Esophagus muscularis mucosa (tissue), 4 donors: ENCODE measurements around the gene FOXG1. TPM values are rescaled to one million over a fixed set of nuclear protein-coding genes. Genes with fewer than 3 reads are reported as not detected.
A peak's percentile ranks its signal among the peaks of the same experiment; 100 is the strongest.

Experiments
- DNase-seq: peaks from one replicate; pipeline ENCODE4 v3.0.0-alpha.2; 2017; ENCODE audit errors: extremely low spot score
- H3K27ac ChIP-seq, 4 donors: fragments of 200-600 bp; sonication (generic); replicated peaks in 1 of 4; 1 replicate in 3 of 4; 2 replicates in 1 of 4; pipeline ENCODE4 v1.5.1; 2016 to 2019; ENCODE audit warnings: mild to moderate bottlenecking in 1 of 4
- H3K27me3 ChIP-seq, 4 donors: fragments of 200-600 bp; sonication (generic); one replicate each; pipeline versions ENCODE4 v1.5.1 to v1.6.0; 2016 to 2019
- H3K36me3 ChIP-seq, 4 donors: fragments of 200-600 bp; sonication (generic); one replicate each; pipeline ENCODE4 v1.5.1; 2016 to 2019
- H3K4me1 ChIP-seq, 4 donors: fragments of 200-600 bp; sonication (generic); one replicate each; pipeline ENCODE4 v1.5.1; 2016 to 2019
- H3K4me3 ChIP-seq, 4 donors: fragments of 200-600 bp; sonication (generic); 1 replicate in 2 of 4; 2 replicates in 2 of 4; pipeline ENCODE4 v1.5.1; 2016 to 2019; ENCODE audit warnings: mild to moderate bottlenecking in 4 of 4, moderate library complexity in 1 of 4
- H3K9me3 ChIP-seq, 4 donors: fragments of 200-600 bp; sonication (generic); 1 replicate in 3 of 4; 2 replicates in 1 of 4; pipeline ENCODE4 v1.5.1; 2016 to 2019
- CTCF ChIP-seq, 3 experiments: fragments of 200-600 bp in 2 of 3; fragments of 450-650 bp in 1 of 3; sonication (generic) in 2 of 3; IDR thresholded peaks; one replicate each; pipeline ENCODE4 v1.5.1; 2017 to 2019; ENCODE audit warnings: antibody characterized with exemption in 3 of 3, mild to moderate bottlenecking in 2 of 3, moderate library complexity in 1 of 3
- EP300 ChIP-seq: sonication (generic); formaldehyde crosslinking; IDR thresholded peaks from one replicate; pipeline ENCODE4 v1.6.1; 2017; ENCODE audit warnings: antibody characterized with exemption
- POLR2A ChIP-seq: fragments of 450-650 bp; IDR thresholded peaks from one replicate; pipeline ENCODE4 v1.6.1; 2017; ENCODE audit warnings: antibody characterized with exemption, moderate library complexity, mild to moderate bottlenecking, low read depth
- POLR2AphosphoS5 ChIP-seq, 2 donors: sonication (generic); formaldehyde crosslinking; IDR thresholded peaks; one replicate each; pipeline ENCODE4 v1.6.1; 2017; ENCODE audit warnings: antibody characterized with exemption in 2 of 2
- WGBS: methylation state at CpG from one replicate; pipeline ENCODE4 v1.1.5; 2018; 5-methylcytosine and 5-hydroxymethylcytosine counted together
- intact Hi-C: fragments of 100-400 bp; cut with DNase I; formaldehyde crosslinking; loops from one replicate; pipeline ENCODE4 v1.15.1; 2023
- total RNA-seq, 4 donors: library from RNA; depleted of rRNA; stranded (reverse); fragments of >200 nt; gene quantifications; one replicate each; pipeline versions ENCODE4 v1.1.0 to v1.2.1, GENCODE V29; 2016

Gene FOXG1
- total RNA-seq, 4 donors from 2014 or later = 0.65 to 1.2 (median 0.75) TPM

GRCh38 chr14:28767030-28767852 lies 654 bp downstream of the FOXG1 start:
- no peak for DNase-seq
- Histone ChIP-seq H3K27ac (peak overlapping the region; percentile 49 to 76 (median 64)), H3K27me3 (peaks cover 16 to 99% (median 50%) of the 10 kb centered on the region in 4 donors), H3K9me3 (peaks cover 0 to 7% (median 3%) of the 10 kb centered on the region in 4 donors), H3K4me3 (peak overlapping the region; percentile 52 to 58 (median 54)), H3K4me1 (peaks cover 17 to 24% (median 20%) of the 10 kb centered on the region in 4 donors), H3K36me3 (no peaks in the 10 kb centered on the region)
- no peak for TF ChIP-seq POLR2A
- no peak for TF ChIP-seq POLR2AphosphoS5 (IDR thresholded peaks at IDR 0.05)
- no peak for TF ChIP-seq EP300
- no peak for TF ChIP-seq CTCF (IDR thresholded peaks at IDR 0.05)
- 3% methylated on average over 41 of the region's 100 CpGs for WGBS
- intact Hi-C loops = no loop called here

DNA sequence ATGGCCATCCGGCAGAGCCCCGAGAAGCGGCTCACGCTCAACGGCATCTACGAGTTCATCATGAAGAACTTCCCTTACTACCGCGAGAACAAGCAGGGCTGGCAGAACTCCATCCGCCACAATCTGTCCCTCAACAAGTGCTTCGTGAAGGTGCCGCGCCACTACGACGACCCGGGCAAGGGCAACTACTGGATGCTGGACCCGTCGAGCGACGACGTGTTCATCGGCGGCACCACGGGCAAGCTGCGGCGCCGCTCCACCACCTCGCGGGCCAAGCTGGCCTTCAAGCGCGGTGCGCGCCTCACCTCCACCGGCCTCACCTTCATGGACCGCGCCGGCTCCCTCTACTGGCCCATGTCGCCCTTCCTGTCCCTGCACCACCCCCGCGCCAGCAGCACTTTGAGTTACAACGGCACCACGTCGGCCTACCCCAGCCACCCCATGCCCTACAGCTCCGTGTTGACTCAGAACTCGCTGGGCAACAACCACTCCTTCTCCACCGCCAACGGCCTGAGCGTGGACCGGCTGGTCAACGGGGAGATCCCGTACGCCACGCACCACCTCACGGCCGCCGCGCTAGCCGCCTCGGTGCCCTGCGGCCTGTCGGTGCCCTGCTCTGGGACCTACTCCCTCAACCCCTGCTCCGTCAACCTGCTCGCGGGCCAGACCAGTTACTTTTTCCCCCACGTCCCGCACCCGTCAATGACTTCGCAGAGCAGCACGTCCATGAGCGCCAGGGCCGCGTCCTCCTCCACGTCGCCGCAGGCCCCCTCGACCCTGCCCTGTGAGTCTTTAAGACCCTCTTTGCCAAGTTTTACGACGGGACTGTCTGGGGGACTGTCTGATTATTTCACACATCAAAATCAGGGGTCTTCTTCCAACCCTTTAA lies 1.5 kb downstream of the FOXG1 start:
- Histone ChIP-seq H3K27me3 (peaks cover 16 to 99% (median 47%) of the 10 kb centered on the region in 4 donors), H3K27ac (peak overlapping the region; percentile 49 to 76 (median 64)), H3K4me1 (peaks cover 17 to 22% (median 20%) of the 10 kb centered on the region in 4 donors), H3K4me3 (peak overlapping the region; percentile 52 to 58 (median 54)), H3K9me3 (peaks cover 0 to 7% (median 3%) of the 10 kb centered on the region in 4 donors), H3K36me3 (no peaks in the 10 kb centered on the region)
- 19% methylated on average over 47 of the region's 77 CpGs for WGBS
- no peak for DNase-seq
- no peak for TF ChIP-seq CTCF (IDR thresholded peaks at IDR 0.05)
- TF ChIP-seq POLR2A = no peak
- TF ChIP-seq EP300 = no peak
- TF ChIP-seq POLR2AphosphoS5 (IDR thresholded peaks at IDR 0.05) = no peak
- intact Hi-C loops = no loop called here

DNA sequence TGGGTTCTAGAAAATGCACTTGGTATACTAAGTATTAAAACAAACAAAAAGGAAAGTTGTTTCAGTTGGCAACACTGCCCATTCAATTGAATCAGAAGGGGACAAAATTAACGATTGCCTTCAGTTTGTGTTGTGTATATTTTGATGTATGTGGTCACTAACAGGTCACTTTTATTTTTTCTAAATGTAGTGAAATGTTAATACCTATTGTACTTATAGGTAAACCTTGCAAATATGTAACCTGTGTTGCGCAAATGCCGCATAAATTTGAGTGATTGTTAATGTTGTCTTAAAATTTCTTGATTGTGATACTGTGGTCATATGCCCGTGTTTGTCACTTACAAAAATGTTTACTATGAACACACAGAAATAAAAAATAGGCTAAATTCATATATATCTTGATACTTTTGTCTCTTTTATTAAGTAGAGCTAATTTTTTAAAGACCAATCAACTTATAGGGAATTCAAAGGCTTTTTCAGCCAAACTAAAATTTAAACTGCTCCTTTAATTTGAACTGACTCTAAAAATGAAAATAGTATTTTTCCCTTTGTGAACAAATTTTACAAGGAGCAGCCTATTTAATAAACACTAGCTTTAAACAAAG lies 2.8 kb downstream of the FOXG1 start:
- H3K4me3 ChIP-seq = peak overlapping the region in 1 of 4 donors; percentile 53
- H3K9me3 ChIP-seq = peaks cover 0 to 7% (median 3%) of the 10 kb centered on the region in 4 donors
- intact Hi-C loops = no loop called here
- peaks cover 17 to 32% (median 28%) of the 10 kb centered on the region in 4 donors for H3K4me1 ChIP-seq
- H3K36me3 ChIP-seq = no peaks in the 10 kb centered on the region
- TF ChIP-seq EP300 (no peak), POLR2AphosphoS5 (IDR thresholded peaks at IDR 0.05) (no peak), CTCF (IDR thresholded peaks at IDR 0.05) (no peak)
- no peak overlapping the region for H3K27ac ChIP-seq
- 43% methylated on average over 4 of the region's 4 CpGs for WGBS
- H3K27me3 ChIP-seq = peaks cover 16 to 99% (median 48%) of the 10 kb centered on the region in 4 donors
- DNase-seq = no peak

- DNase-seq = no peak
- no peak overlapping the region for H3K27ac ChIP-seq
- peaks cover 17 to 38% (median 32%) of the 10 kb centered on the region in 4 donors for H3K4me1 ChIP-seq
- 48% methylated on average over 1 of the region's 1 CpG for WGBS
- peaks cover 0 to 7% (median 3%) of the 10 kb centered on the region in 4 donors for H3K9me3 ChIP-seq
- peaks cover 16 to 99% (median 46%) of the 10 kb centered on the region in 4 donors for H3K27me3 ChIP-seq
- peak overlapping the region in 1 of 4 donors; percentile 53 for H3K4me3 ChIP-seq
- intact Hi-C loops = no loop called here
- no peak for TF ChIP-seq POLR2A
- no peak for TF ChIP-seq CTCF (IDR thresholded peaks at IDR 0.05)
- no peak for TF ChIP-seq EP300
- no peak for TF ChIP-seq POLR2AphosphoS5 (IDR thresholded peaks at IDR 0.05)
- no peaks in the 10 kb centered on the region for H3K36me3 ChIP-seq
These were observed 3.5 kb downstream of the FOXG1 start for GRCh38 chr14:28770061-28770460.
